Endometrial microvascular endothelial cells (primary cell): ENCODE results near the gene DNAI7. TPM values are rescaled to one million over a fixed set of nuclear protein-coding genes. Genes with fewer than 3 reads are reported as not detected.

Experiments used
- in situ Hi-C: cut with HindIII; loops from 2 replicates; pipeline ENCODE4 v1.10.0; 2017; ENCODE audit warnings: low sequenced_read_pairs, low pct_unique_long_range_greater_than_20kb; ENCODE audit errors: inconsistent ontology term
- total RNA-seq: library from RNA; depleted of rRNA; stranded (reverse); fragments of >200 nt; gene quantifications from one replicate; pipeline ENCODE4 v1.2.3, GENCODE V29; 2015; ENCODE audit errors: inconsistent ontology term

Gene DNAI7
- total RNA-seq, 1 donor from 2014 or later: not detected

GRCh38 chr12:25186788-25187402, 8.1 kb downstream of the DNAI7 start:
- in situ Hi-C loops: no loop called here

- in situ Hi-C loops: no loop called here
Measured at GRCh38 chr12:25186038-25186787, 8.7 kb downstream of the DNAI7 start.

GRCh38 chr12:25184132-25184531, 10.8 kb downstream of the DNAI7 start:
- in situ Hi-C loops: no loop called here

- in situ Hi-C loops: no loop called here
Measured at GRCh38 chr12:25182765-25183164, 12.2 kb downstream of the DNAI7 start.

GRCh38 chr12:25162866-25163265, 32.1 kb downstream of the DNAI7 start:
- in situ Hi-C loops: no loop called here

GRCh38 chr12:25156061-25156460, 38.9 kb downstream of the DNAI7 start:
- in situ Hi-C loops: no loop called here

- in situ Hi-C loops: no loop called here
Measured at GRCh38 chr12:25155022-25155576, 39.9 kb downstream of the DNAI7 start.

GRCh38 chr12:25152055-25152454, 42.9 kb downstream of the DNAI7 start:
- in situ Hi-C loops: no loop called here

GRCh38 chr12:25151476-25151875, 43.5 kb downstream of the DNAI7 start:
- in situ Hi-C loops: no loop called here

GRCh38 chr12:25146686-25147085, 48.3 kb downstream of the DNAI7 start:
- in situ Hi-C loops: no loop called here

GRCh38 chr12:25135531-25136154, 59.3 kb downstream of the DNAI7 start:
- in situ Hi-C loops: no loop called here

- in situ Hi-C loops: no loop called here
Measured at GRCh38 chr12:25131270-25131669, 63.7 kb downstream of the DNAI7 start.

- in situ Hi-C loops: no loop called here
Measured at GRCh38 chr12:25130741-25131188, 64.2 kb downstream of the DNAI7 start.

- in situ Hi-C loops: no loop called here
Measured at GRCh38 chr12:25126746-25127145, 68.2 kb downstream of the DNAI7 start.

- in situ Hi-C loops: no loop called here
Measured at GRCh38 chr12:25126101-25126500, 68.9 kb downstream of the DNAI7 start.

GRCh38 chr12:25124493-25124892, 70.5 kb downstream of the DNAI7 start:
- in situ Hi-C loops: no loop called here

GRCh38 chr12:25123126-25123525, 71.8 kb downstream of the DNAI7 start:
- in situ Hi-C loops: no loop called here

GRCh38 chr12:25121916-25122315, 73.0 kb downstream of the DNAI7 start:
- in situ Hi-C loops: no loop called here

- in situ Hi-C loops: no loop called here
Measured at GRCh38 chr12:25121110-25121509, 73.8 kb downstream of the DNAI7 start.

GRCh38 chr12:25119020-25119419, 75.9 kb downstream of the DNAI7 start:
- in situ Hi-C loops: no loop called here
